HepG2 (cell line): ENCODE data around the gene CPT1C. TPM values are rescaled to one million over a fixed set of nuclear protein-coding genes. Genes with fewer than 3 reads are reported as not detected.

Experiments
- BORCS8-MEF2B ChIP-seq: sonication (generic); formaldehyde crosslinking; IDR thresholded peaks from 2 replicates; pipeline ENCODE4 v1.8.0; 2022; ENCODE audit warnings: mild to moderate bottlenecking, missing genetic modification reagents
- CREB1 ChIP-seq, 2 experiments: fragments of 450-650 bp in 1 of 2; IDR thresholded peaks; 2 replicates each; pipeline ENCODE4 v1.6.1; 2016 to 2017; ENCODE audit warnings: control low read depth in 1 of 2, mild to moderate bottlenecking in 1 of 2, missing compliant biosample characterization in 1 of 2, missing genetic modification characterization in 1 of 2
- HDAC2 ChIP-seq: sonication (generic); formaldehyde crosslinking; IDR thresholded peaks from 2 replicates; pipeline ENCODE4 v1.4.0; 2020; ENCODE audit warnings: missing genetic modification reagents
- HMG20B ChIP-seq: conservative IDR thresholded peaks from 2 replicates; pipeline ENCODE4 v1.6.1; 2016; ENCODE audit warnings: missing genetic modification reagents, missing compliant biosample characterization
- ISL2 ChIP-seq: sonication (generic); formaldehyde crosslinking; IDR thresholded peaks from 2 replicates; pipeline ENCODE4 v1.5.0; 2020; ENCODE audit warnings: missing genetic modification reagents
- JARID2 ChIP-seq: sonication (generic); formaldehyde crosslinking; IDR thresholded peaks from 2 replicates; pipeline ENCODE4 v1.8.1; 2023; ENCODE audit warnings: missing genetic modification reagents, inconsistent platforms; ENCODE audit not compliant: insufficient replicate concordance
- MXD4 ChIP-seq: IDR thresholded peaks from 2 replicates; pipeline ENCODE4 v1.6.1; 2016; ENCODE audit warnings: mild to moderate bottlenecking, missing biosample characterization, missing genetic modification reagents
- NFRKB ChIP-seq: fragments of 450-650 bp; IDR thresholded peaks from 2 replicates; pipeline ENCODE4 v1.6.1; 2017
- RFXAP ChIP-seq: sonication (generic); formaldehyde crosslinking; IDR thresholded peaks from 2 replicates; pipeline ENCODE4 v1.4.0; 2020; ENCODE audit warnings: missing genetic modification reagents, borderline replicate concordance
- SALL1 ChIP-seq: sonication (generic); formaldehyde crosslinking; IDR thresholded peaks from 2 replicates; pipeline ENCODE4 v1.8.0; 2022; ENCODE audit warnings: mild to moderate bottlenecking, missing genetic modification reagents
- SIN3B ChIP-seq: fragments of 150-350 bp; IDR thresholded peaks from 2 replicates; pipeline ENCODE4 v1.6.1; 2014; ENCODE audit warnings: low read length
- ZBTB8A ChIP-seq: sonication (generic); formaldehyde crosslinking; IDR thresholded peaks from 2 replicates; pipeline ENCODE4 v1.4.0; 2020; ENCODE audit warnings: mild to moderate bottlenecking, low read depth, missing genetic modification reagents, borderline replicate concordance
- ZNF224 ChIP-seq: sonication (generic); formaldehyde crosslinking; IDR thresholded peaks from 2 replicates; pipeline ENCODE4 v1.5.0; 2020; ENCODE audit warnings: mild to moderate bottlenecking, missing genetic modification reagents
- ZNF225 ChIP-seq: sonication (generic); formaldehyde crosslinking; IDR thresholded peaks from 2 replicates; pipeline ENCODE4 v1.4.0; 2020; ENCODE audit warnings: mild to moderate bottlenecking, missing genetic modification reagents
- ZNF263 ChIP-seq: sonication (generic); formaldehyde crosslinking; IDR thresholded peaks from 2 replicates; pipeline ENCODE4 v1.4.0; 2020; ENCODE audit warnings: missing genetic modification reagents
- ZNF33B ChIP-seq: sonication (generic); formaldehyde crosslinking; IDR thresholded peaks from 2 replicates; pipeline ENCODE4 v1.5.1; 2020; ENCODE audit warnings: mild to moderate bottlenecking, missing genetic modification reagents
- ZNF563 ChIP-seq: sonication (generic); formaldehyde crosslinking; IDR thresholded peaks from 2 replicates; pipeline ENCODE4 v1.8.0; 2022; ENCODE audit warnings: mild to moderate bottlenecking, moderate library complexity, missing genetic modification reagents
- ZNF589 ChIP-seq: sonication (generic); formaldehyde crosslinking; conservative IDR thresholded peaks from 2 replicates; pipeline ENCODE4 v1.8.0; 2022; ENCODE audit warnings: mild to moderate bottlenecking, moderate library complexity, missing genetic modification reagents
- ZNF781 ChIP-seq: sonication (generic); formaldehyde crosslinking; IDR thresholded peaks from 2 replicates; pipeline ENCODE4 v1.5.1; 2020; ENCODE audit warnings: borderline replicate concordance, mild to moderate bottlenecking, missing genetic modification reagents; ENCODE audit errors: not compliant biosample characterization
- polyA plus RNA-seq, 8 experiments: library from polyadenylated mRNA; depleted of rRNA in 3 of 8; stranded (reverse) in 7 of 8; unstranded in 1 of 8; fragments of >200 nt; fragmentation: Illumina TruSeq in 4 of 8; extraction: Trizol in 4 of 8; gene quantifications; 2 replicates each; pipeline versions ENCODE4 v1.2.1 to v1.2.3, GENCODE V29; 2011 to 2016; ENCODE audit warnings: low read depth in 4 of 8, missing spikeins in 1 of 8, mixed read lengths in 1 of 8; ENCODE audit not compliant: insufficient read depth in 1 of 8
- total RNA-seq, 5 experiments: library from RNA; depleted of rRNA; stranded (reverse); fragments of >200 nt; fragmentation: Illumina TruSeq; extraction: Trizol; gene quantifications; 2 replicates each; pipeline ENCODE4 v1.2.3, GENCODE V29; 2016; ENCODE audit warnings: low read depth in 1 of 5
- TF ChIP-seq, protein P1 (sequence below): sonication (generic); formaldehyde crosslinking; IDR thresholded peaks from 2 replicates; pipeline ENCODE4 v1.8.0; 2022; ENCODE audit warnings: mild to moderate bottlenecking, missing genetic modification reagents, moderate library complexity
- TF ChIP-seq, protein P2 (sequence below): fragments of 450-650 bp; IDR thresholded peaks from 2 replicates; pipeline ENCODE4 v1.6.1; 2016
- TF ChIP-seq, protein P3 (sequence below): sonication (generic); formaldehyde crosslinking; IDR thresholded peaks from 2 replicates; pipeline ENCODE4 v1.9.0; 2021; ENCODE audit warnings: mild to moderate bottlenecking, missing genetic modification reagents

CPT1C gene
- total and polyA plus RNA-seq, 2 of the 13 experiments (the other 11 are each of a cell fraction or from before 2014, with no cell fraction given): 0.18 TPM; not detected in 1

DNA sequence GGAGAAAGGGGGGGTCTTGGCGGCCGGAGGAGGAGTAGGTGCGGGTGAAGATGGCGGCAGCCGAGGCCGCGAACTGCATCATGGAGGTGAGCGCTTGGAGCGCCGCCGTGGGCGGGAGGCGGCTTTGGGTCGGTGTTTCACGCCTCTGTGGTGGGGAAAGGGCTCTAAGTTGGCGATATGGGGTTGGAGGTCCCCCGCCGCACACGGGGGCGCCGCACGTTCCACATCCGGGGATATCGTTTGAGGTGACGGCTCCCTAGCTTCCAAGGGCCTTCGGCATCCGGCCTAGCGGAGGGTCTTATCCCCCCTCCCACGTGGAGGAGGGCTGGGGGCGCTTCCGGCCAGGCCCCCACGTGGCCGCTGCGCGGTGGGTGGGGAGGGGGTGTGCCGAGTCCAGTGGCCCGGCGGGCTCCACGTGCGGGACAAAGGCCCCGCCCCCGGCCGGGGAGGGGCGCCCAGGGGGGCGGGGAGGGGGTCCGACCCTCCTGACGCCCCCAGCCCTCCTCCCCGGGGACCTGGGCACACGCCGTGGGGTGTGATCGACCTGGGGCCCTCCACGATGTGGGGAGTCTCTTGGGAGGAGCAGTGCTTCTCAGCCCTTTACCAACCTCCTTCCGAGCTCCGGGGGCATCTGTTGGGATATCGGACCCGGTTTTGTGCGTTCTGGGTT lies 13.6 kb upstream of the CPT1C start, which contains the start of gene PRMT1 (continued):
- TF ChIP-seq ZNF225 (CRISPR knock-in tag) (peak; percentile 62; the same call in 1 of the 2 replicates), MXD4 (peak; percentile 99), SIN3B (no peak), HMG20B (CRISPR knock-in tag) (0 out of 2 replicates have a peak, but pooled peaks have one; percentile 19), BORCS8-MEF2B (CRISPR knock-in tag) (peak; percentile 51), ZNF224 (CRISPR knock-in tag) (no peak), SALL1 (CRISPR knock-in tag) (peak; percentile 70), HDAC2 (peak; percentile 48; the same call in 1 of the 2 replicates), CREB1 (IDR thresholded peaks at IDR 0.05) (no peak), CREB1 (CRISPR knock-in tag; IDR thresholded peaks at IDR 0.05) (no peak), ZBTB8A (CRISPR knock-in tag) (no peak; the same call in 1 of the 2 replicates), JARID2 (CRISPR knock-in tag) (no peak), ZNF263 (CRISPR knock-in tag) (0 out of 2 replicates have a peak, but pooled peaks have one; percentile 18), ISL2 (CRISPR knock-in tag) (peak; percentile 54), NFRKB (peak; percentile 45; the same call in 1 of the 2 replicates), RFXAP (CRISPR knock-in tag) (no peak; the same call in 1 of the 2 replicates), ZNF589 (CRISPR knock-in tag) (no peak), ZNF33B (no peak), ZNF781 (CRISPR knock-in tag) (no peak), ZNF563 (peak; percentile 81)
- TF ChIP-seq, protein P1, sequence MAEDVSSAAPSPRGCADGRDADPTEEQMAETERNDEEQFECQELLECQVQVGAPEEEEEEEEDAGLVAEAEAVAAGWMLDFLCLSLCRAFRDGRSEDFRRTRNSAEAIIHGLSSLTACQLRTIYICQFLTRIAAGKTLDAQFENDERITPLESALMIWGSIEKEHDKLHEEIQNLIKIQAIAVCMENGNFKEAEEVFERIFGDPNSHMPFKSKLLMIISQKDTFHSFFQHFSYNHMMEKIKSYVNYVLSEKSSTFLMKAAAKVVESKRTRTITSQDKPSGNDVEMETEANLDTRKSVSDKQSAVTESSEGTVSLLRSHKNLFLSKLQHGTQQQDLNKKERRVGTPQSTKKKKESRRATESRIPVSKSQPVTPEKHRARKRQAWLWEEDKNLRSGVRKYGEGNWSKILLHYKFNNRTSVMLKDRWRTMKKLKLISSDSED: no peak
- TF ChIP-seq, protein P2, sequence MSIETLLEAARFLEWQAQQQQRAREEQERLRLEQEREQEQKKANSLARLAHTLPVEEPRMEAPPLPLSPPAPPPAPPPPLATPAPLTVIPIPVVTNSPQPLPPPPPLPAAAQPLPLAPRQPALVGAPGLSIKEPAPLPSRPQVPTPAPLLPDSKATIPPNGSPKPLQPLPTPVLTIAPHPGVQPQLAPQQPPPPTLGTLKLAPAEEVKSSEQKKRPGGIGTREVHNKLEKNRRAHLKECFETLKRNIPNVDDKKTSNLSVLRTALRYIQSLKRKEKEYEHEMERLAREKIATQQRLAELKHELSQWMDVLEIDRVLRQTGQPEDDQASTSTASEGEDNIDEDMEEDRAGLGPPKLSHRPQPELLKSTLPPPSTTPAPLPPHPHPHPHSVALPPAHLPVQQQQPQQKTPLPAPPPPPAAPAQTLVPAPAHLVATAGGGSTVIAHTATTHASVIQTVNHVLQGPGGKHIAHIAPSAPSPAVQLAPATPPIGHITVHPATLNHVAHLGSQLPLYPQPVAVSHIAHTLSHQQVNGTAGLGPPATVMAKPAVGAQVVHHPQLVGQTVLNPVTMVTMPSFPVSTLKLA: peak; percentile 85
- TF ChIP-seq, protein P3, sequence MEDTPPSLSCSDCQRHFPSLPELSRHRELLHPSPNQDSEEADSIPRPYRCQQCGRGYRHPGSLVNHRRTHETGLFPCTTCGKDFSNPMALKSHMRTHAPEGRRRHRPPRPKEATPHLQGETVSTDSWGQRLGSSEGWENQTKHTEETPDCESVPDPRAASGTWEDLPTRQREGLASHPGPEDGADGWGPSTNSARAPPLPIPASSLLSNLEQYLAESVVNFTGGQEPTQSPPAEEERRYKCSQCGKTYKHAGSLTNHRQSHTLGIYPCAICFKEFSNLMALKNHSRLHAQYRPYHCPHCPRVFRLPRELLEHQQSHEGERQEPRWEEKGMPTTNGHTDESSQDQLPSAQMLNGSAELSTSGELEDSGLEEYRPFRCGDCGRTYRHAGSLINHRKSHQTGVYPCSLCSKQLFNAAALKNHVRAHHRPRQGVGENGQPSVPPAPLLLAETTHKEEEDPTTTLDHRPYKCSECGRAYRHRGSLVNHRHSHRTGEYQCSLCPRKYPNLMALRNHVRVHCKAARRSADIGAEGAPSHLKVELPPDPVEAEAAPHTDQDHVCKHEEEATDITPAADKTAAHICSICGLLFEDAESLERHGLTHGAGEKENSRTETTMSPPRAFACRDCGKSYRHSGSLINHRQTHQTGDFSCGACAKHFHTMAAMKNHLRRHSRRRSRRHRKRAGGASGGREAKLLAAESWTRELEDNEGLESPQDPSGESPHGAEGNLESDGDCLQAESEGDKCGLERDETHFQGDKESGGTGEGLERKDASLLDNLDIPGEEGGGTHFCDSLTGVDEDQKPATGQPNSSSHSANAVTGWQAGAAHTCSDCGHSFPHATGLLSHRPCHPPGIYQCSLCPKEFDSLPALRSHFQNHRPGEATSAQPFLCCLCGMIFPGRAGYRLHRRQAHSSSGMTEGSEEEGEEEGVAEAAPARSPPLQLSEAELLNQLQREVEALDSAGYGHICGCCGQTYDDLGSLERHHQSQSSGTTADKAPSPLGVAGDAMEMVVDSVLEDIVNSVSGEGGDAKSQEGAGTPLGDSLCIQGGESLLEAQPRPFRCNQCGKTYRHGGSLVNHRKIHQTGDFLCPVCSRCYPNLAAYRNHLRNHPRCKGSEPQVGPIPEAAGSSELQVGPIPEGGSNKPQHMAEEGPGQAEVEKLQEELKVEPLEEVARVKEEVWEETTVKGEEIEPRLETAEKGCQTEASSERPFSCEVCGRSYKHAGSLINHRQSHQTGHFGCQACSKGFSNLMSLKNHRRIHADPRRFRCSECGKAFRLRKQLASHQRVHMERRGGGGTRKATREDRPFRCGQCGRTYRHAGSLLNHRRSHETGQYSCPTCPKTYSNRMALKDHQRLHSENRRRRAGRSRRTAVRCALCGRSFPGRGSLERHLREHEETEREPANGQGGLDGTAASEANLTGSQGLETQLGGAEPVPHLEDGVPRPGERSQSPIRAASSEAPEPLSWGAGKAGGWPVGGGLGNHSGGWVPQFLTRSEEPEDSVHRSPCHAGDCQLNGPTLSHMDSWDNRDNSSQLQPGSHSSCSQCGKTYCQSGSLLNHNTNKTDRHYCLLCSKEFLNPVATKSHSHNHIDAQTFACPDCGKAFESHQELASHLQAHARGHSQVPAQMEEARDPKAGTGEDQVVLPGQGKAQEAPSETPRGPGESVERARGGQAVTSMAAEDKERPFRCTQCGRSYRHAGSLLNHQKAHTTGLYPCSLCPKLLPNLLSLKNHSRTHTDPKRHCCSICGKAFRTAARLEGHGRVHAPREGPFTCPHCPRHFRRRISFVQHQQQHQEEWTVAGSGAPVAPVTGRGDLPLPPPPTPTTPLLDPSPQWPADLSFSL (CRISPR knock-in tag): no peak
